ENCODE data around the gene LLGL2.

- TF ChIP-seq, protein P1, sequence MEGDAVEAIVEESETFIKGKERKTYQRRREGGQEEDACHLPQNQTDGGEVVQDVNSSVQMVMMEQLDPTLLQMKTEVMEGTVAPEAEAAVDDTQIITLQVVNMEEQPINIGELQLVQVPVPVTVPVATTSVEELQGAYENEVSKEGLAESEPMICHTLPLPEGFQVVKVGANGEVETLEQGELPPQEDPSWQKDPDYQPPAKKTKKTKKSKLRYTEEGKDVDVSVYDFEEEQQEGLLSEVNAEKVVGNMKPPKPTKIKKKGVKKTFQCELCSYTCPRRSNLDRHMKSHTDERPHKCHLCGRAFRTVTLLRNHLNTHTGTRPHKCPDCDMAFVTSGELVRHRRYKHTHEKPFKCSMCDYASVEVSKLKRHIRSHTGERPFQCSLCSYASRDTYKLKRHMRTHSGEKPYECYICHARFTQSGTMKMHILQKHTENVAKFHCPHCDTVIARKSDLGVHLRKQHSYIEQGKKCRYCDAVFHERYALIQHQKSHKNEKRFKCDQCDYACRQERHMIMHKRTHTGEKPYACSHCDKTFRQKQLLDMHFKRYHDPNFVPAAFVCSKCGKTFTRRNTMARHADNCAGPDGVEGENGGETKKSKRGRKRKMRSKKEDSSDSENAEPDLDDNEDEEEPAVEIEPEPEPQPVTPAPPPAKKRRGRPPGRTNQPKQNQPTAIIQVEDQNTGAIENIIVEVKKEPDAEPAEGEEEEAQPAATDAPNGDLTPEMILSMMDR (IDR thresholded peaks at IDR 0.05; ENCODE audit: insufficient read depth, low read length) = no peak
- no peak for TF ChIP-seq GABPA (IDR thresholded peaks at IDR 0.05; ENCODE audit: low read depth)
These were observed 1.9 kb upstream of the LLGL2 start for GRCh38 chr17:75523647-75524046.
